IPS-18a (cell line): ENCODE measurements around the gene NSFL1C.
A peak's percentile ranks its signal among the peaks of the same experiment; 100 is the strongest.

ENCODE experiments used
- H3K27ac ChIP-seq: one replicate; pipeline ENCODE4 v1.5.1; 2013; ENCODE audit warnings: low read length
- H3K27me3 ChIP-seq: one replicate; pipeline ENCODE4 v1.6.1; 2013; ENCODE audit warnings: mild to moderate bottlenecking, low read length; ENCODE audit not compliant: control insufficient read depth, insufficient read depth
- H3K36me3 ChIP-seq: one replicate; pipeline ENCODE4 v1.6.1; 2013; ENCODE audit warnings: low read depth, low read length; ENCODE audit not compliant: control insufficient read depth
- H3K4me1 ChIP-seq: one replicate; pipeline ENCODE4 v1.6.1; 2013; ENCODE audit warnings: low read depth, low read length; ENCODE audit not compliant: control insufficient read depth
- H3K4me3 ChIP-seq: one replicate; pipeline ENCODE4 v1.5.1; 2013; ENCODE audit warnings: low read length
- H3K9ac ChIP-seq: one replicate; pipeline ENCODE4 v1.6.1; 2013; ENCODE audit warnings: mild to moderate bottlenecking, low read length, moderate library complexity
- H3K9me3 ChIP-seq: one replicate; pipeline ENCODE4 v1.6.1; 2013; ENCODE audit warnings: low read depth, low read length; ENCODE audit not compliant: control insufficient read depth

Gene NSFL1C

GRCh38 chr20:1467355-1468116 is 887 bp upstream of the NSFL1C start:
- H3K36me3 ChIP-seq: peaks cover 17% of the 10 kb centered on the region
- no peak overlapping the region for H3K27ac ChIP-seq
- no peaks in the 10 kb centered on the region for H3K27me3 ChIP-seq
- no peak overlapping the region for H3K9ac ChIP-seq
- H3K9me3 ChIP-seq: no peaks in the 10 kb centered on the region
- peaks cover 4% of the 10 kb centered on the region for H3K4me1 ChIP-seq
- H3K4me3 ChIP-seq: peak overlapping the region; percentile 2

GRCh38 chr20:1467082-1467354 is 369 bp upstream of the NSFL1C start:
- peak overlapping the region; percentile 2 for H3K4me3 ChIP-seq
- H3K27me3 ChIP-seq: no peaks in the 10 kb centered on the region
- H3K4me1 ChIP-seq: peaks cover 4% of the 10 kb centered on the region
- no peak overlapping the region for H3K27ac ChIP-seq
- no peaks in the 10 kb centered on the region for H3K9me3 ChIP-seq
- H3K9ac ChIP-seq: no peak overlapping the region
- peaks cover 17% of the 10 kb centered on the region for H3K36me3 ChIP-seq

- Histone ChIP-seq H3K4me1 (peaks cover 4% of the 10 kb centered on the region), H3K27ac (no peak overlapping the region), H3K27me3 (no peaks in the 10 kb centered on the region), H3K4me3 (peak overlapping the region; percentile 90), H3K9ac (peak overlapping the region; percentile 78), H3K9me3 (no peaks in the 10 kb centered on the region), H3K36me3 (peaks cover 27% of the 10 kb centered on the region)
These were observed 1.0 kb downstream of the NSFL1C start for GRCh38 chr20:1465470-1466210.

- no peak overlapping the region for H3K4me3 ChIP-seq
- no peak overlapping the region for H3K27ac ChIP-seq
- H3K9ac ChIP-seq: no peak overlapping the region
- peaks cover 4% of the 10 kb centered on the region for H3K4me1 ChIP-seq
- peaks cover 42% of the 10 kb centered on the region for H3K36me3 ChIP-seq
- no peaks in the 10 kb centered on the region for H3K27me3 ChIP-seq
- H3K9me3 ChIP-seq: no peaks in the 10 kb centered on the region
These were observed 2.6 kb downstream of the NSFL1C start for GRCh38 chr20:1463971-1464570.

GRCh38 chr20:1462834-1463233 is 3.8 kb downstream of the NSFL1C start:
- Histone ChIP-seq H3K9me3 (no peaks in the 10 kb centered on the region), H3K27ac (no peak overlapping the region), H3K9ac (no peak overlapping the region), H3K4me3 (no peak overlapping the region), H3K4me1 (peaks cover 4% of the 10 kb centered on the region), H3K36me3 (peaks cover 47% of the 10 kb centered on the region), H3K27me3 (no peaks in the 10 kb centered on the region)

- Histone ChIP-seq H3K27ac (no peak overlapping the region), H3K9ac (no peak overlapping the region), H3K9me3 (no peaks in the 10 kb centered on the region), H3K27me3 (no peaks in the 10 kb centered on the region), H3K4me1 (peaks cover under 1% of the 10 kb centered on the region), H3K36me3 (peaks cover 56% of the 10 kb centered on the region), H3K4me3 (no peak overlapping the region)
These were observed 4.6 kb downstream of the NSFL1C start for GRCh38 chr20:1462001-1462400.

- H3K9me3 ChIP-seq: no peaks in the 10 kb centered on the region
- no peaks in the 10 kb centered on the region for H3K4me1 ChIP-seq
- no peak overlapping the region for H3K9ac ChIP-seq
- H3K36me3 ChIP-seq: peaks cover 62% of the 10 kb centered on the region
- H3K27ac ChIP-seq: no peak overlapping the region
- no peak overlapping the region for H3K4me3 ChIP-seq
- H3K27me3 ChIP-seq: no peaks in the 10 kb centered on the region
These were observed 6.4 kb downstream of the NSFL1C start for GRCh38 chr20:1460275-1460674.

GRCh38 chr20:1457992-1458391 is 8.7 kb downstream of the NSFL1C start:
- no peak overlapping the region for H3K9ac ChIP-seq
- peaks cover 69% of the 10 kb centered on the region for H3K36me3 ChIP-seq
- no peaks in the 10 kb centered on the region for H3K4me1 ChIP-seq
- no peak overlapping the region for H3K27ac ChIP-seq
- no peaks in the 10 kb centered on the region for H3K27me3 ChIP-seq
- H3K9me3 ChIP-seq: no peaks in the 10 kb centered on the region
- no peak overlapping the region for H3K4me3 ChIP-seq

GRCh38 chr20:1456300-1456699 is 10.3 kb downstream of the NSFL1C start:
- Histone ChIP-seq H3K4me1 (no peaks in the 10 kb centered on the region), H3K9me3 (no peaks in the 10 kb centered on the region), H3K27me3 (no peaks in the 10 kb centered on the region), H3K4me3 (no peak overlapping the region), H3K27ac (no peak overlapping the region), H3K36me3 (peaks cover 80% of the 10 kb centered on the region), H3K9ac (no peak overlapping the region)

GRCh38 chr20:1450926-1451491 is 15.6 kb downstream of the NSFL1C start:
- peaks cover 97% of the 10 kb centered on the region for H3K36me3 ChIP-seq
- no peak overlapping the region for H3K9ac ChIP-seq
- no peaks in the 10 kb centered on the region for H3K9me3 ChIP-seq
- H3K27ac ChIP-seq: no peak overlapping the region
- no peaks in the 10 kb centered on the region for H3K27me3 ChIP-seq
- no peaks in the 10 kb centered on the region for H3K4me1 ChIP-seq
- H3K4me3 ChIP-seq: no peak overlapping the region

- Histone ChIP-seq H3K27me3 (no peaks in the 10 kb centered on the region), H3K27ac (no peak overlapping the region), H3K9me3 (no peaks in the 10 kb centered on the region), H3K4me3 (no peak overlapping the region), H3K36me3 (peaks cover 99% of the 10 kb centered on the region), H3K9ac (no peak overlapping the region), H3K4me1 (no peaks in the 10 kb centered on the region)
These were observed 17.3 kb downstream of the NSFL1C start for GRCh38 chr20:1449370-1449769.
